8988T (cell line): Measurements from ENCODE around the gene CACNA1B.
A peak's percentile ranks its signal among the peaks of the same experiment; 100 is the strongest.

Experiments
- DNase-seq: peaks from one replicate; pipeline ENCODE4 v3.0.0; 2011

CACNA1B gene

GRCh38 chr9:138044485-138045383 lies 167.2 kb downstream of the CACNA1B start:
- DNase-seq = peak; percentile 9

GRCh38 chr9:138045541-138046490 lies 168.2 kb downstream of the CACNA1B start:
- DNase-seq = peak; percentile 15

GRCh38 chr9:138046641-138047301 lies 169.2 kb downstream of the CACNA1B start:
- peak; percentile 15 for DNase-seq

- no peak for DNase-seq
Observed at GRCh38 chr9:138047469-138048040, 170.0 kb downstream of the CACNA1B start.

GRCh38 chr9:138048184-138048583 lies 170.6 kb downstream of the CACNA1B start:
- peak; percentile 6 for DNase-seq

- DNase-seq = peak; percentile 4
Observed at GRCh38 chr9:138049085-138049778, 171.7 kb downstream of the CACNA1B start.

- peak; percentile 9 for DNase-seq
Observed at GRCh38 chr9:138049779-138050471, 172.3 kb downstream of the CACNA1B start.

GRCh38 chr9:138050472-138051330 lies 173.1 kb downstream of the CACNA1B start:
- peak; percentile 11 for DNase-seq

- peak; percentile 6 for DNase-seq
Observed at GRCh38 chr9:138051586-138052321, 174.2 kb downstream of the CACNA1B start.

- DNase-seq = no peak
Observed at GRCh38 chr9:138052322-138052615, 174.7 kb downstream of the CACNA1B start.

GRCh38 chr9:138052635-138053320 lies 175.2 kb downstream of the CACNA1B start:
- no peak for DNase-seq

- DNase-seq = no peak
Observed at GRCh38 chr9:138053321-138053868, 175.8 kb downstream of the CACNA1B start.

- peak; percentile 51 for DNase-seq
Observed at GRCh38 chr9:138053996-138054752, 176.6 kb downstream of the CACNA1B start.

- no peak for DNase-seq
Observed at GRCh38 chr9:138057726-138058125, 180.1 kb downstream of the CACNA1B start.

- DNase-seq = no peak
Observed at GRCh38 chr9:138058181-138058580, 180.6 kb downstream of the CACNA1B start.

GRCh38 chr9:138059196-138059595 lies 181.6 kb downstream of the CACNA1B start:
- DNase-seq = no peak

- no peak for DNase-seq
Observed at GRCh38 chr9:138060365-138060764, 182.8 kb downstream of the CACNA1B start.

- no peak for DNase-seq
Observed at GRCh38 chr9:138060881-138061280, 183.3 kb downstream of the CACNA1B start.
